ENCODE results near the gene P3H3.

DNA sequence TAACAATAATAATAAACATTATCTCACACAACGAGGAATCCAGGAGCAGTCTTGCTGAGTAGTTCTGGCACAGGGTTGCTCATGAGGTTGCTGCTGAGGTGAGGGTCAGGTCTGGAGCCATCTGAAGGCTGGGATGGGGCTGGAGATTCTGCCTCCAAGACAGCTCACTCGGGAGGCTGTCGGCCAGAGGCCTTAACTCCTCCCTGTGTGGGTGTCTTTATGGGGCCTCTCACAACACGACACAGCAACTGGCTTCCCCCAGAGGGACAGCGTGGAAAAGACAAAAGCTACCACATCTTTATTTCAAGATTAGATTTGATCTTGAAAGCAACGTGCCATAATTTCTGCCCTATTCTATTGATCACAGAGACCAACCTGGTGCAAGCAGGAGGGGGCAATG lies 46.1 kb upstream of the P3H3 start:
- no peak for TF ChIP-seq POLR2AphosphoS5 (IDR thresholded peaks at IDR 0.05)
- TF ChIP-seq, protein P1, sequence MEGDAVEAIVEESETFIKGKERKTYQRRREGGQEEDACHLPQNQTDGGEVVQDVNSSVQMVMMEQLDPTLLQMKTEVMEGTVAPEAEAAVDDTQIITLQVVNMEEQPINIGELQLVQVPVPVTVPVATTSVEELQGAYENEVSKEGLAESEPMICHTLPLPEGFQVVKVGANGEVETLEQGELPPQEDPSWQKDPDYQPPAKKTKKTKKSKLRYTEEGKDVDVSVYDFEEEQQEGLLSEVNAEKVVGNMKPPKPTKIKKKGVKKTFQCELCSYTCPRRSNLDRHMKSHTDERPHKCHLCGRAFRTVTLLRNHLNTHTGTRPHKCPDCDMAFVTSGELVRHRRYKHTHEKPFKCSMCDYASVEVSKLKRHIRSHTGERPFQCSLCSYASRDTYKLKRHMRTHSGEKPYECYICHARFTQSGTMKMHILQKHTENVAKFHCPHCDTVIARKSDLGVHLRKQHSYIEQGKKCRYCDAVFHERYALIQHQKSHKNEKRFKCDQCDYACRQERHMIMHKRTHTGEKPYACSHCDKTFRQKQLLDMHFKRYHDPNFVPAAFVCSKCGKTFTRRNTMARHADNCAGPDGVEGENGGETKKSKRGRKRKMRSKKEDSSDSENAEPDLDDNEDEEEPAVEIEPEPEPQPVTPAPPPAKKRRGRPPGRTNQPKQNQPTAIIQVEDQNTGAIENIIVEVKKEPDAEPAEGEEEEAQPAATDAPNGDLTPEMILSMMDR (IDR thresholded peaks at IDR 0.05): no peak
